ENCODE results near the gene ETV7. TPM values are rescaled to one million over a fixed set of nuclear protein-coding genes. Genes with fewer than 3 reads are reported as not detected.

Gene ETV7
- total and polyA plus RNA-seq, 2 of the 13 experiments (the other 11 are each of a cell fraction or from before 2014, with no cell fraction given): not detected

DNA sequence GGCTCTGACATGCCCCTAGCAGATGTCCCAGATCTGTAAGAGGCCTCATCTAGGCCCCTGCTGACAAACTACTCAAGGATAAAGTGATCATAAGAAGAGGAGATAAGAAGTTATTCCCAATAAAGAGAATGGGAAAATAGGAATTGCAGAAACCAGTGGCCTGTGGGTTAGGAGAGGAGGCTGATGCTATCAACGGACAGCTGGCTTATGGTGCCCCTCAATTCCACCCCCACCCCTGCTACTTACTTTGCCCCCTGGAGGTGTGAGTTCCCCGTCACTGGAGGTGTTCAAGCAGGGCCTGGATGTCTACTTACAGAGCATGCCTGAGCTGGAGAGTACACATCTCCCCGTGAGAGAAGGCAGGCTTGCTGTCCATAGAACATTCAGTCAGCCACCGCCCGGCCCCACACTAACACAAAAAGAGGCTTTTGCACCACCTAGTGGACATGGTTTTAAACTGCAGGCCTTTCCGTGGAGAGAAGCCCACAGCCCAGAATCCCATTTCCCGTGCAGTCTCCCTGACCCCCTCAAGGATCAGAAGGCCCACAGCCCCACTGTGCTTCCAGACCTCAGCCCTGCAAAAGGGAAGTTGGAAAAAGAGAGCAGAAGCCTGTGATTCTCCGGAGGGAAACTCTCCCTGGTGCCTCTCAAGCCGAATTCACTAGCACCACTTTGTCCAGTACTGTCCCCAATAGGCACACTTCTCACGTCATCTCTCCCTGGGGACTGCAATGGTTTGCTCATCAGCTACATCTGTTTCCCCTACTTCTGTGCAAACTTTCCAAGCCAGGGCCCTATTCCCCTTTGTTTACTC lies 27.0 kb downstream of the ETV7 start (continued):
- TF ChIP-seq, protein P1, sequence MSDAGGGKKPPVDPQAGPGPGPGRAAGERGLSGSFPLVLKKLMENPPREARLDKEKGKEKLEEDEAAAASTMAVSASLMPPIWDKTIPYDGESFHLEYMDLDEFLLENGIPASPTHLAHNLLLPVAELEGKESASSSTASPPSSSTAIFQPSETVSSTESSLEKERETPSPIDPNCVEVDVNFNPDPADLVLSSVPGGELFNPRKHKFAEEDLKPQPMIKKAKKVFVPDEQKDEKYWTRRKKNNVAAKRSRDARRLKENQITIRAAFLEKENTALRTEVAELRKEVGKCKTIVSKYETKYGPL (CRISPR knock-in tag; IDR thresholded peaks at IDR 0.05): no peak
- TF ChIP-seq KLF15 (CRISPR knock-in tag; IDR thresholded peaks at IDR 0.05; ENCODE audit: borderline replicate concordance) (no peak), SALL1 (CRISPR knock-in tag; IDR thresholded peaks at IDR 0.05) (peak; percentile 51), HOXA9 (CRISPR knock-in tag; IDR thresholded peaks at IDR 0.05; ENCODE audit: borderline replicate concordance) (no peak), XRCC5 (optimal IDR thresholded peaks at IDR 0.05; ENCODE audit: low read length) (peak; percentile 68), ARID2 (CRISPR knock-in tag; IDR thresholded peaks at IDR 0.05; ENCODE audit: borderline replicate concordance) (no peak), ZFP1 (CRISPR knock-in tag; IDR thresholded peaks at IDR 0.05) (no peak), ADNP (CRISPR knock-in tag; IDR thresholded peaks at IDR 0.05) (no peak), ZNF563 (CRISPR knock-in tag; IDR thresholded peaks at IDR 0.05) (no peak), SRSF1 (optimal IDR thresholded peaks at IDR 0.05; ENCODE audit: low read depth, low read length) (no peak), ZNF441 (CRISPR knock-in tag; IDR thresholded peaks at IDR 0.05; ENCODE audit: borderline replicate concordance) (no peak), LCORL (IDR thresholded peaks at IDR 0.05) (no peak), LCORL (CRISPR knock-in tag; IDR thresholded peaks at IDR 0.05) (0 out of 2 replicates have a peak, but pooled peaks have one; percentile 27), YEATS2 (CRISPR knock-in tag; IDR thresholded peaks at IDR 0.05; ENCODE audit: borderline replicate concordance) (peak; percentile 28; the same call in 1 of the 2 replicates), FOXA1 (IDR thresholded peaks at IDR 0.05) (no peak), FOXA1 (CRISPR knock-in tag; IDR thresholded peaks at IDR 0.05) (peak; percentile 53), EP300 (IDR thresholded peaks at IDR 0.05; ENCODE audit: low read depth in 2 of 2, low read length in 2 of 2) (no peak), EP300 (CRISPR knock-in tag; IDR thresholded peaks at IDR 0.05; ENCODE audit: borderline replicate concordance) (no peak), ZNF205 (CRISPR knock-in tag; IDR thresholded peaks at IDR 0.05) (no peak), YY1 (IDR thresholded peaks at IDR 0.05; ENCODE audit: insufficient read depth, insufficient replicate concordance, low read depth, low read length) (peak; percentile 25), ZNF24 (IDR thresholded peaks at IDR 0.05) (no peak), ZNF501 (CRISPR knock-in tag; IDR thresholded peaks at IDR 0.05) (peak; percentile 72), ZSCAN21 (CRISPR knock-in tag; IDR thresholded peaks at IDR 0.05; ENCODE audit: borderline replicate concordance) (no peak)
- TF ChIP-seq, protein P2, sequence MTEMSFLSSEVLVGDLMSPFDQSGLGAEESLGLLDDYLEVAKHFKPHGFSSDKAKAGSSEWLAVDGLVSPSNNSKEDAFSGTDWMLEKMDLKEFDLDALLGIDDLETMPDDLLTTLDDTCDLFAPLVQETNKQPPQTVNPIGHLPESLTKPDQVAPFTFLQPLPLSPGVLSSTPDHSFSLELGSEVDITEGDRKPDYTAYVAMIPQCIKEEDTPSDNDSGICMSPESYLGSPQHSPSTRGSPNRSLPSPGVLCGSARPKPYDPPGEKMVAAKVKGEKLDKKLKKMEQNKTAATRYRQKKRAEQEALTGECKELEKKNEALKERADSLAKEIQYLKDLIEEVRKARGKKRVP (CRISPR knock-in tag; IDR thresholded peaks at IDR 0.05): no peak
- TF ChIP-seq, protein P3, sequence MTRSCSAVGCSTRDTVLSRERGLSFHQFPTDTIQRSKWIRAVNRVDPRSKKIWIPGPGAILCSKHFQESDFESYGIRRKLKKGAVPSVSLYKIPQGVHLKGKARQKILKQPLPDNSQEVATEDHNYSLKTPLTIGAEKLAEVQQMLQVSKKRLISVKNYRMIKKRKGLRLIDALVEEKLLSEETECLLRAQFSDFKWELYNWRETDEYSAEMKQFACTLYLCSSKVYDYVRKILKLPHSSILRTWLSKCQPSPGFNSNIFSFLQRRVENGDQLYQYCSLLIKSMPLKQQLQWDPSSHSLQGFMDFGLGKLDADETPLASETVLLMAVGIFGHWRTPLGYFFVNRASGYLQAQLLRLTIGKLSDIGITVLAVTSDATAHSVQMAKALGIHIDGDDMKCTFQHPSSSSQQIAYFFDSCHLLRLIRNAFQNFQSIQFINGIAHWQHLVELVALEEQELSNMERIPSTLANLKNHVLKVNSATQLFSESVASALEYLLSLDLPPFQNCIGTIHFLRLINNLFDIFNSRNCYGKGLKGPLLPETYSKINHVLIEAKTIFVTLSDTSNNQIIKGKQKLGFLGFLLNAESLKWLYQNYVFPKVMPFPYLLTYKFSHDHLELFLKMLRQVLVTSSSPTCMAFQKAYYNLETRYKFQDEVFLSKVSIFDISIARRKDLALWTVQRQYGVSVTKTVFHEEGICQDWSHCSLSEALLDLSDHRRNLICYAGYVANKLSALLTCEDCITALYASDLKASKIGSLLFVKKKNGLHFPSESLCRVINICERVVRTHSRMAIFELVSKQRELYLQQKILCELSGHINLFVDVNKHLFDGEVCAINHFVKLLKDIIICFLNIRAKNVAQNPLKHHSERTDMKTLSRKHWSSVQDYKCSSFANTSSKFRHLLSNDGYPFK (CRISPR knock-in tag; IDR thresholded peaks at IDR 0.05; ENCODE audit: borderline replicate concordance): 0 out of 2 replicates have a peak, but pooled peaks have one; percentile 17
- TF ChIP-seq, protein P4, sequence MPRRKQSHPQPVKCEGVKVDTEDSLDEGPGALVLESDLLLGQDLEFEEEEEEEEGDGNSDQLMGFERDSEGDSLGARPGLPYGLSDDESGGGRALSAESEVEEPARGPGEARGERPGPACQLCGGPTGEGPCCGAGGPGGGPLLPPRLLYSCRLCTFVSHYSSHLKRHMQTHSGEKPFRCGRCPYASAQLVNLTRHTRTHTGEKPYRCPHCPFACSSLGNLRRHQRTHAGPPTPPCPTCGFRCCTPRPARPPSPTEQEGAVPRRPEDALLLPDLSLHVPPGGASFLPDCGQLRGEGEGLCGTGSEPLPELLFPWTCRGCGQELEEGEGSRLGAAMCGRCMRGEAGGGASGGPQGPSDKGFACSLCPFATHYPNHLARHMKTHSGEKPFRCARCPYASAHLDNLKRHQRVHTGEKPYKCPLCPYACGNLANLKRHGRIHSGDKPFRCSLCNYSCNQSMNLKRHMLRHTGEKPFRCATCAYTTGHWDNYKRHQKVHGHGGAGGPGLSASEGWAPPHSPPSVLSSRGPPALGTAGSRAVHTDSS (CRISPR knock-in tag; conservative IDR thresholded peaks at IDR 0.05): no peak
